ENCODE measurements around the gene HOXC11.

HOXC11 gene

GRCh38 chr12:53944209-53944608, 28.7 kb upstream of the HOXC11 start:
- DNase-seq: no peak

GRCh38 chr12:53944907-53945847, 27.7 kb upstream of the HOXC11 start:
- no peak for DNase-seq

GRCh38 chr12:53947743-53948142, 25.2 kb upstream of the HOXC11 start:
- DNase-seq: no peak

GRCh38 chr12:53948650-53949593, 24.0 kb upstream of the HOXC11 start:
- DNase-seq: no peak

- DNase-seq: peak; percentile 47
Observed at GRCh38 chr12:53949631-53950436, 23.1 kb upstream of the HOXC11 start.

GRCh38 chr12:53950437-53950773, 22.5 kb upstream of the HOXC11 start:
- no peak for DNase-seq

- DNase-seq: no peak
Observed at GRCh38 chr12:53950789-53951576, 21.9 kb upstream of the HOXC11 start.

GRCh38 chr12:53951577-53952334, 21.2 kb upstream of the HOXC11 start:
- no peak for DNase-seq

- no peak for DNase-seq
Observed at GRCh38 chr12:53952335-53952694, 20.6 kb upstream of the HOXC11 start.

GRCh38 chr12:53952871-53953734, 19.8 kb upstream of the HOXC11 start:
- no peak for DNase-seq

GRCh38 chr12:53953831-53954693, 18.9 kb upstream of the HOXC11 start:
- DNase-seq: no peak

GRCh38 chr12:53954694-53955035, 18.3 kb upstream of the HOXC11 start, which contains the start of gene HOXC12:
Gene HOXC12, plus strand, starts transcription at chr12:53954903. Its CDS starts 27 bp downstream, at chr12:53954930.
- DNase-seq: no peak

GRCh38 chr12:53955036-53955775, 17.7 kb upstream of the HOXC11 start:
- DNase-seq: no peak

- no peak for DNase-seq
Observed at GRCh38 chr12:53955776-53956250, 17.1 kb upstream of the HOXC11 start.

- DNase-seq: no peak
Observed at GRCh38 chr12:53956251-53956887, 16.6 kb upstream of the HOXC11 start.

GRCh38 chr12:53956914-53957536, 15.9 kb upstream of the HOXC11 start:
- no peak for DNase-seq

GRCh38 chr12:53958128-53958527, 14.8 kb upstream of the HOXC11 start:
- no peak for DNase-seq
